HCT116 (cell line): ENCODE measurements around the gene FEV. TPM values are rescaled to one million over a fixed set of nuclear protein-coding genes. Genes with fewer than 3 reads are reported as not detected.

ENCODE experiments used
- ATAC-seq: fragments of 200-7000 bp; cut with Tn5 transposase; 2 replicates; pipeline ENCODE4 v1.9.1; 2020; ENCODE audit warnings: mild to moderate bottlenecking, moderate library complexity
- BruUV-seq: library from RNA; stranded (reverse); fragments of 400-500 nt; replicated peaks from 2 replicates; lab custom pipeline; 2021; lab: Mats Ljungman, UMichigan
- CTCF ChIA-PET: fragments of 300-600 bp; sonication (Branson Sonifier 250); formaldehyde crosslinking; loops from one replicate; lab custom pipeline; 2021; ENCODE audit warnings: antibody characterized with exemption; lab: Charles Lee
- POLR2A ChIA-PET: fragments of 300-600, 350-600 bp; sonication (Branson Sonifier 250); formaldehyde crosslinking; loops from one replicate; lab custom pipeline; 2021; ENCODE audit warnings: antibody characterized with exemption; lab: Charles Lee
- RAD21 ChIA-PET, 2 experiments: fragments of 300-600 bp; sonication (Branson Sonifier 250); formaldehyde crosslinking; loops; one replicate each; lab custom pipeline; 2023; ENCODE audit warnings: low total read pairs in 2 of 2; ENCODE audit not compliant: uncharacterized antibody in 2 of 2, unreplicated experiment in 2 of 2, low non-redundant PET in 1 of 2; lab: Charles Lee
- DNase-seq: peaks from one replicate; pipeline ENCODE4 v3.0.0-alpha.2; 2010; ENCODE audit warnings: low read depth, low spot score
- H2AFZ ChIP-seq: fragments of 200-600 bp; shearing (Covaris generic), sonication (generic); 2 replicates; pipeline ENCODE4 v1.6.1; 2017; ENCODE audit warnings: low read depth, mixed run types, mixed read lengths, antibody characterized with exemption, low read length; ENCODE audit not compliant: poor library complexity, severe bottlenecking
- H3K27ac ChIP-seq: 2 replicates; pipeline ENCODE4 v1.5.1; 2012; ENCODE audit warnings: low read depth, low read length
- H3K27me3 ChIP-seq: fragments of 200-600 bp; sonication (generic); 2 replicates; pipeline ENCODE4 v1.6.1; 2016; ENCODE audit warnings: mixed run types, low read length, mixed read lengths; ENCODE audit not compliant: insufficient read depth
- H3K36me3 ChIP-seq, 2 experiments: fragments of 200-500 bp in 1 of 2; fragments of 200-600 bp in 1 of 2; sonication (Bioruptor generic) in 1 of 2; sonication (generic) in 1 of 2; 2 replicates each; pipeline versions ENCODE4 v1.5.1 to v1.6.1; 2014 to 2016; ENCODE audit warnings: low read length in 2 of 2, inconsistent platforms in 1 of 2, mixed read lengths in 1 of 2, mixed run types in 1 of 2; ENCODE audit not compliant: insufficient read depth in 2 of 2, control insufficient read depth in 1 of 2
- H3K4me1 ChIP-seq, 2 experiments: fragments of 200-600 bp in 1 of 2; sonication (generic) in 1 of 2; 2 replicates each; pipeline versions ENCODE4 v1.5.1 to v1.6.1; 2012 to 2017; ENCODE audit warnings: low read length in 2 of 2, inconsistent platforms in 1 of 2, mild to moderate bottlenecking in 1 of 2, mixed read lengths in 1 of 2, mixed run types in 1 of 2, moderate library complexity in 1 of 2; ENCODE audit not compliant: insufficient read depth in 2 of 2, control insufficient read depth in 1 of 2
- H3K4me2 ChIP-seq: fragments of 200-600 bp; sonication (generic); 2 replicates; pipeline ENCODE4 v1.6.1; 2017; ENCODE audit warnings: mixed run types, low read length, mixed read lengths
- H3K4me3 ChIP-seq, 2 experiments: fragments of 200-600 bp in 1 of 2; sonication (generic) in 1 of 2; replicated peaks in 1 of 2; 2 replicates each; pipeline ENCODE4 v1.5.1; 2011 to 2016; ENCODE audit warnings: low read length in 2 of 2, control low read depth in 1 of 2, low read depth in 1 of 2, mild to moderate bottlenecking in 1 of 2, mixed read lengths in 1 of 2, mixed run types in 1 of 2
- H3K79me2 ChIP-seq: fragments of 200-600 bp; sonication (generic); 2 replicates; pipeline ENCODE4 v1.6.1; 2017; ENCODE audit warnings: mild to moderate bottlenecking, mixed run types, low read length, moderate library complexity, mixed read lengths; ENCODE audit not compliant: insufficient read depth
- H3K9ac ChIP-seq: fragments of 200-600 bp; sonication (generic); 2 replicates; pipeline ENCODE4 v1.6.1; 2016; ENCODE audit warnings: low read length, mixed read lengths
- H3K9me2 ChIP-seq: fragments of 200-600 bp; sonication (generic), shearing (Covaris generic); 2 replicates; pipeline ENCODE4 v1.6.1; 2017; ENCODE audit warnings: mixed run types, mild to moderate bottlenecking, moderate library complexity; ENCODE audit not compliant: insufficient read depth
- H3K9me3 ChIP-seq, 2 experiments: fragments of 200-500 bp in 1 of 2; fragments of 200-600 bp in 1 of 2; sonication (Bioruptor generic) in 1 of 2; sonication (generic) in 1 of 2; 2 replicates each; pipeline ENCODE4 v1.6.1; 2014 to 2017; ENCODE audit warnings: low read length in 2 of 2, mixed read lengths in 2 of 2, inconsistent platforms in 1 of 2, low read depth in 1 of 2, mild to moderate bottlenecking in 1 of 2, mixed run types in 1 of 2, moderate library complexity in 1 of 2; ENCODE audit not compliant: control insufficient read depth in 1 of 2, insufficient read depth in 1 of 2
- H4K20me1 ChIP-seq: fragments of 200-600 bp; sonication (generic), shearing (Covaris generic); 2 replicates; pipeline ENCODE4 v1.6.1; 2017; ENCODE audit warnings: mixed run types, mild to moderate bottlenecking, moderate library complexity; ENCODE audit not compliant: insufficient read depth
- CBX3 ChIP-seq: IDR thresholded peaks from 2 replicates; pipeline ENCODE4 v1.6.1; 2012; ENCODE audit warnings: low read depth
- CTCF ChIP-seq, 3 experiments: fragments of 200-600 bp in 1 of 3; sonication (generic) in 1 of 3; IDR thresholded peaks in 2 of 3; conservative IDR thresholded peaks in 1 of 3; 2 replicates each; pipeline ENCODE4 v1.5.1; 2012 to 2017; ENCODE audit warnings: low read depth in 2 of 3, low read length in 2 of 3, antibody characterized with exemption in 1 of 3, borderline replicate concordance in 1 of 3, control low read depth in 1 of 3, mild to moderate bottlenecking in 1 of 3, mixed read lengths in 1 of 3, mixed run types in 1 of 3, moderate library complexity in 1 of 3; ENCODE audit not compliant: insufficient read depth in 1 of 3
- EGR1 ChIP-seq: IDR thresholded peaks from 2 replicates; pipeline ENCODE4 v1.6.1; 2012; ENCODE audit warnings: low read depth
- EZH2 ChIP-seq: fragments of 200-600 bp; sonication (generic); IDR thresholded peaks from 2 replicates; pipeline ENCODE4 v1.6.1; 2017; ENCODE audit warnings: antibody characterized with exemption, mixed run types
- JUND ChIP-seq: IDR thresholded peaks from 2 replicates; pipeline ENCODE4 v1.6.1; 2012
- MAX ChIP-seq: IDR thresholded peaks from 2 replicates; pipeline ENCODE4 v1.6.1; 2012
- POLR2AphosphoS5 ChIP-seq: IDR thresholded peaks from 2 replicates; pipeline ENCODE4 v1.6.1; 2011; ENCODE audit warnings: mild to moderate bottlenecking, low read depth, low read length, moderate library complexity
- RAD21 ChIP-seq: IDR thresholded peaks from 2 replicates; pipeline ENCODE4 v1.6.1; 2012; ENCODE audit warnings: low read depth, mild to moderate bottlenecking
- SIN3A ChIP-seq: IDR thresholded peaks from 2 replicates; pipeline ENCODE4 v1.6.1; 2012; ENCODE audit warnings: low read depth
- SP1 ChIP-seq: IDR thresholded peaks from 2 replicates; pipeline ENCODE4 v1.6.1; 2012; ENCODE audit warnings: low read depth
- TCF7L2 ChIP-seq: IDR thresholded peaks from 2 replicates; pipeline ENCODE4 v1.7.0; 2011; ENCODE audit warnings: borderline replicate concordance, inconsistent platforms; ENCODE audit not compliant: insufficient read depth, insufficient read length; ENCODE audit errors: extremely low read depth
- YY1 ChIP-seq: IDR thresholded peaks from 2 replicates; pipeline ENCODE4 v1.6.1; 2011; ENCODE audit warnings: low read length, low read depth, moderate library complexity, mild to moderate bottlenecking; ENCODE audit not compliant: insufficient replicate concordance; ENCODE audit errors: extremely low read depth
- ZNF274 ChIP-seq: fragments of 200-500 bp; sonication (Bioruptor generic); IDR thresholded peaks from 2 replicates; pipeline ENCODE4 v1.6.1; 2014; ENCODE audit warnings: mild to moderate bottlenecking, low read depth, low read length, inconsistent platforms
- intact Hi-C: fragments of 100-400 bp; cut with micrococcal nuclease; formaldehyde crosslinking; loops from 2 replicates; pipeline ENCODE4 v1.10.0; 2022
- total RNA-seq: library from RNA; stranded (reverse); gene quantifications from one replicate; pipeline ENCODE4 v1.2.1, GENCODE V29; 2021; ENCODE audit not compliant: unreplicated experiment
- TF ChIP-seq, protein P1 (sequence below): IDR thresholded peaks from 2 replicates; pipeline ENCODE4 v1.6.1; 2011; ENCODE audit warnings: mild to moderate bottlenecking, low read length, moderate library complexity; ENCODE audit not compliant: insufficient replicate concordance; ENCODE audit errors: extremely low read depth
- TF ChIP-seq, protein P2 (sequence below): IDR thresholded peaks from 2 replicates; pipeline ENCODE4 v1.6.1; 2012; ENCODE audit warnings: low read depth
- TF ChIP-seq, protein P3 (sequence below): IDR thresholded peaks from 2 replicates; pipeline ENCODE4 v1.6.1; 2012

FEV gene
- total RNA-seq, 1 experiment from 2014 or later = not detected

DNA sequence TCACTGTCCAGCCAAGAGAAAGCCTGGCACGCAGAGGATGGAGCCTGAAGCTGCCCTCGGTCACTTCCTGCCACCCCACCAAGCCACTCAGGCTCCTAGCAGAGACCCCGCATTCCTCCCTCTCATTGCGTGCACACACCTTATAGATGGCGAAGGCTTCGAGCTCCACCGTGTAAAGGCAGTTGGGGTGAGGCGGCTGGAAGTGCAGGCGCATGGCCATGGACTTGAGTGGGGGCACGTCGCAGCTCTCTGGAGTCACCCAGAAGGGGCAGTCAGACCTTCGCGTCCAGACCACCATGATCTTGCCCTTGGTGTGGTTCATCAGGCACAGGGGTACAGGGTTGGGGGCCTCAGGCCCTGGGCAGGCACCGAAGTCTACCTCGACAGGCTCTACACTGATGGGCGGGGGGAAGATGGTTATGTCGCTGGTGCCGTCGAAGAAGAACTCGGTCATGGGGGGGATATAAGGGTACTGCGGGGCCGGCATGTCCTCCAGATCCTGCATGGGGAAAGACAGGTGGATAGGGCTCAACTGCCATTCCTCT lies 42.6 kb upstream of the FEV start:
- no peaks in the 10 kb centered on the region for H4K20me1 ChIP-seq
- H3K9me3 ChIP-seq = no peaks in the 10 kb centered on the region
- POLR2A ChIA-PET = no interaction called here
- peaks cover under 1% of the 10 kb centered on the region; the same call in 1 of the 2 replicates for H3K27me3 ChIP-seq
- no peaks in the 10 kb centered on the region for H3K36me3 ChIP-seq
- H3K4me1 ChIP-seq = no peaks in the 10 kb centered on the region; a peak in 1 of 4 replicates
- no peak overlapping the region for H3K9ac ChIP-seq
- ATAC-seq (no peak), DNase-seq (no peak)
- no peak overlapping the region for H2AFZ ChIP-seq
- TF ChIP-seq, protein P1, sequence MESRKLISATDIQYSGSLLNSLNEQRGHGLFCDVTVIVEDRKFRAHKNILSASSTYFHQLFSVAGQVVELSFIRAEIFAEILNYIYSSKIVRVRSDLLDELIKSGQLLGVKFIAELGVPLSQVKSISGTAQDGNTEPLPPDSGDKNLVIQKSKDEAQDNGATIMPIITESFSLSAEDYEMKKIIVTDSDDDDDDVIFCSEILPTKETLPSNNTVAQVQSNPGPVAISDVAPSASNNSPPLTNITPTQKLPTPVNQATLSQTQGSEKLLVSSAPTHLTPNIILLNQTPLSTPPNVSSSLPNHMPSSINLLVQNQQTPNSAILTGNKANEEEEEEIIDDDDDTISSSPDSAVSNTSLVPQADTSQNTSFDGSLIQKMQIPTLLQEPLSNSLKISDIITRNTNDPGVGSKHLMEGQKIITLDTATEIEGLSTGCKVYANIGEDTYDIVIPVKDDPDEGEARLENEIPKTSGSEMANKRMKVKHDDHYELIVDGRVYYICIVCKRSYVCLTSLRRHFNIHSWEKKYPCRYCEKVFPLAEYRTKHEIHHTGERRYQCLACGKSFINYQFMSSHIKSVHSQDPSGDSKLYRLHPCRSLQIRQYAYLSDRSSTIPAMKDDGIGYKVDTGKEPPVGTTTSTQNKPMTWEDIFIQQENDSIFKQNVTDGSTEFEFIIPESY = no peak
- TF ChIP-seq JUND = no peak
- no peak for TF ChIP-seq CBX3
- TF ChIP-seq, protein P2, sequence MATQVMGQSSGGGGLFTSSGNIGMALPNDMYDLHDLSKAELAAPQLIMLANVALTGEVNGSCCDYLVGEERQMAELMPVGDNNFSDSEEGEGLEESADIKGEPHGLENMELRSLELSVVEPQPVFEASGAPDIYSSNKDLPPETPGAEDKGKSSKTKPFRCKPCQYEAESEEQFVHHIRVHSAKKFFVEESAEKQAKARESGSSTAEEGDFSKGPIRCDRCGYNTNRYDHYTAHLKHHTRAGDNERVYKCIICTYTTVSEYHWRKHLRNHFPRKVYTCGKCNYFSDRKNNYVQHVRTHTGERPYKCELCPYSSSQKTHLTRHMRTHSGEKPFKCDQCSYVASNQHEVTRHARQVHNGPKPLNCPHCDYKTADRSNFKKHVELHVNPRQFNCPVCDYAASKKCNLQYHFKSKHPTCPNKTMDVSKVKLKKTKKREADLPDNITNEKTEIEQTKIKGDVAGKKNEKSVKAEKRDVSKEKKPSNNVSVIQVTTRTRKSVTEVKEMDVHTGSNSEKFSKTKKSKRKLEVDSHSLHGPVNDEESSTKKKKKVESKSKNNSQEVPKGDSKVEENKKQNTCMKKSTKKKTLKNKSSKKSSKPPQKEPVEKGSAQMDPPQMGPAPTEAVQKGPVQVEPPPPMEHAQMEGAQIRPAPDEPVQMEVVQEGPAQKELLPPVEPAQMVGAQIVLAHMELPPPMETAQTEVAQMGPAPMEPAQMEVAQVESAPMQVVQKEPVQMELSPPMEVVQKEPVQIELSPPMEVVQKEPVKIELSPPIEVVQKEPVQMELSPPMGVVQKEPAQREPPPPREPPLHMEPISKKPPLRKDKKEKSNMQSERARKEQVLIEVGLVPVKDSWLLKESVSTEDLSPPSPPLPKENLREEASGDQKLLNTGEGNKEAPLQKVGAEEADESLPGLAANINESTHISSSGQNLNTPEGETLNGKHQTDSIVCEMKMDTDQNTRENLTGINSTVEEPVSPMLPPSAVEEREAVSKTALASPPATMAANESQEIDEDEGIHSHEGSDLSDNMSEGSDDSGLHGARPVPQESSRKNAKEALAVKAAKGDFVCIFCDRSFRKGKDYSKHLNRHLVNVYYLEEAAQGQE = no peak
- no peak for TF ChIP-seq EZH2
- TF ChIP-seq CTCF (IDR thresholded peaks at IDR 0.05 in 2 of 3, conservative IDR thresholded peaks at IDR 0.05 in 1 of 3; ENCODE audit: borderline replicate concordance in 1 of 3, insufficient read depth in 1 of 3, low read depth in 2 of 3, low read length in 2 of 3) = no peak
- TF ChIP-seq SP1 = no peak
- no peak for TF ChIP-seq RAD21
- no peak for TF ChIP-seq EGR1
- TF ChIP-seq TCF7L2 = no peak
- TF ChIP-seq, protein P3, sequence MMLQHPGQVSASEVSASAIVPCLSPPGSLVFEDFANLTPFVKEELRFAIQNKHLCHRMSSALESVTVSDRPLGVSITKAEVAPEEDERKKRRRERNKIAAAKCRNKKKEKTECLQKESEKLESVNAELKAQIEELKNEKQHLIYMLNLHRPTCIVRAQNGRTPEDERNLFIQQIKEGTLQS = no peak
- no peak for TF ChIP-seq SIN3A
- no peak for TF ChIP-seq POLR2AphosphoS5
- no peak for TF ChIP-seq YY1
- no peak for TF ChIP-seq ZNF274
- TF ChIP-seq MAX = no peak
- no peaks in the 10 kb centered on the region for H3K9me2 ChIP-seq
- RAD21 ChIA-PET = interaction anchor here in 1 of 2 experiments (0.7 to 1.4 kb wide), 2 partner anchors 92 to 293 kb away, joined by 3 to 4 read pairs; no protein-coding TSS in a partner anchor
- H3K79me2 ChIP-seq = no peaks in the 10 kb centered on the region
- H3K4me3 ChIP-seq = no peak overlapping the region
- no peak overlapping the region for H3K4me2 ChIP-seq
- intact Hi-C loops = loop anchor here (2.0 kb wide), 1 partner anchor 91 kb away; no protein-coding TSS in a partner anchor
- H3K27ac ChIP-seq = no peak overlapping the region
- CTCF ChIA-PET = interaction anchor here (0.7 to 5.3 kb wide), 5 partner anchors 17 to 125 kb away, joined by 3 to 97 read pairs (median 5); no protein-coding TSS in a partner anchor
- BruUV-seq = no TSS peak
